HG03521 (cell line): ENCODE results near the gene KCNH6.

Experiments
- ATAC-seq: cut with Tn5 transposase; IDR thresholded peaks from one replicate; pipeline ENCODE4 v1.9.1; 2021; ENCODE audit warnings: mild to moderate bottlenecking, moderate library complexity; ENCODE audit not compliant: unreplicated experiment

KCNH6 gene

DNA sequence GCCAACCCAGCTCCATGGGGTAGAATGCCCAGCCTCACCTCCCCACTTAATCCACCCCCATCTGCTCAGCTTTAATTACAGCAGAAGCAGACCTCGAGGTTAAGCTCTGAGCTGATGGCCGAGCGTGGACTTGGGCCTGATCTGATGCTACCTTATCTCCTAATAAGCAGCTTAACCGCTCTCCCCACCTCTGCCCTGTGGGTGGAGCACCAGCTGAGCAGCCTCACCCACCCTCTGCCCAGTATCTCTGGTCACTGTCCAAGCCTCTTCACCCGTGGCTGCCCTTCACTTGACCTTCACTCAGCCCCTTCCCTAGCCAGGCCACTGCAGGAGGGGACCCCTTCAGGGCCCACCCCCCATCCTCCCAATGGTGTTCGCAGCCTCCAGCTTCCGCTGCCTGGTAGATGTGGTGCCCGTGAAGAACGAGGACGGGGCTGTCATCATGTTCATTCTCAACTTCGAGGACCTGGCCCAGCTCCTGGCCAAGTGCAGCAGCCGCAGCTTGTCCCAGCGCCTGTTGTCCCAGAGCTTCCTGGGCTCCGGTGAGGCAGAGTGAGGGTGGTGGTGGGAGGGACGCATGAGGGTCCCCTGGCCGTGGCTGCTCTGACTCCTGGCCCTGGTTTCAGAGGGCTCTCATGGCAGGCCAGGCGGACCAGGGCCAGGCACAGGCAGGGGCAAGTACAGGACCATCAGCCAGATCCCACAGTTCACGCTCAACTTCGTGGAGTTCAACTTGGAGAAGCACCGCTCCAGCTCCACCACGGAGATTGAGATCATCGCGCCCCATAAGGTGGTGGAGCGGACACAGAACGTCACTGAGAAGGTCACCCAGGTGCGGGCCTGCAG lies 6.8 kb downstream of the KCNH6 start:
- ATAC-seq, result no peak

DNA sequence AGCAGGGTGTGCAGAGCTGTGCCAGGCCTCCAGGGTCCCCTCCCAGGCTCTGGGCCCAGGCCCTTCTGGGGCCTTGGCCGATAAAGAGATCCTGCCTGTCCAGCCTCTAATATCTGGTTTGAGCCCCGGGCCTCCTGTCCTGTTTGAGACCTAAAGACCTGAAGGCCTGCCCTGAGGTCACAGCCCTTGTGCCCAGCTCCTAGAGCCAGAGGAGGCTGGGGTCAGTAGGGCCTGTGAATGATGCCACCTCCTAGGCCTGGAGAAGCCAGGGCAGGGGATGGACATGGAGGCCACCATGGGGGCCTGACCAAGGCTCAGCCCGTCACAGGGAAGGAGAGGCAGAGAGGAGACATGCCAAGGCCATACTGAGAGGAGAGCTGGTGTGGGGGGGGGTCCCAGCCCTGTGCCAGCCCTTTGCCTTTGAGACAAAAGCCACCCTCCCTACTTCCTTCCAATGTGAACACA lies 7.4 kb downstream of the KCNH6 start:
- no peak for ATAC-seq

DNA sequence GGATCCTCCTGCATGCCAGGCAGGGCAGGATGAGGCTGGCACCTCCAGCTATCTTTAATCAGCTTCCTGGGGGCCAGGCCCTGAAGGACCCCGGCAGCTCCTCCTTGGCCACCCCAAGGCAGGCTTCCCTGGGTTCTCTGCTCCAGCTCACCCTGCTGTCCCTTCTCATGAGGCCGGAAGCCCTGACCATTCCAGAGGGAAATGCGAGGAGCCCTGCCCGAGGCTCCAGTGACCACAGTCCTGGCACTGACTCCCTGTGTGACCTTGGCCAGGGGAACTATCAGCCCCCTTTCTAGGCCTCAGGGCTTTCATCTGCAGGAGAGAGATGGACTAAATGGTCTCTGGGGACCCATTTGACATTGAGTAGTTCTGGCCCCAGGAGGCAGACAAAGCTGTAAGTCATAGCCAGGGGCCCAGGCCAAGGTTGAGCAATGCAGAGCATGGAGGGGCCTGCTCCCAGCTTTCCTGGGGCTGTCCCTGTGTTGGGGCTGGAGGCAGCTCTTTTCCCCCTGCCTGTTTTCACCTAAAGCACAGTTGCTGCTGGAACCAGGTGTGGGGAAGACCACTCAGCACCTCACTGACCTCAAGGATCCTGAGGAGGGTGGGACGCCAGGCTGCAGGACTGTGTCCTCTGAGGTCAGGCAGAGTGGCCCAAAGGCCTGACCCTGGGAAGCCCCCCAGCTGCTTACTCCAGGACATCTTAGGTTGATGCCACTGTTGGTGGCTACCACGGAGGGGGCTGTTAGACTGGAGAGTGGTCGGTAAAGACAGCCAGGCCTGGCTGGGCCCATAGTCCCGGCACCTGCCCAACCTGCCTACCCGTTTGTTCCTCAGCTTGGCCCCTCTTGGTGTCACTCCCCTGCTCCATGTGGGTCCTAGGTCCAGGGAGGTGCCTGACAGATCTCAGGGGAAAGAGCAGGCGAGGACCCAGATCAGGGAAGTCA lies 8.1 kb downstream of the KCNH6 start:
- ATAC-seq, result no peak

DNA sequence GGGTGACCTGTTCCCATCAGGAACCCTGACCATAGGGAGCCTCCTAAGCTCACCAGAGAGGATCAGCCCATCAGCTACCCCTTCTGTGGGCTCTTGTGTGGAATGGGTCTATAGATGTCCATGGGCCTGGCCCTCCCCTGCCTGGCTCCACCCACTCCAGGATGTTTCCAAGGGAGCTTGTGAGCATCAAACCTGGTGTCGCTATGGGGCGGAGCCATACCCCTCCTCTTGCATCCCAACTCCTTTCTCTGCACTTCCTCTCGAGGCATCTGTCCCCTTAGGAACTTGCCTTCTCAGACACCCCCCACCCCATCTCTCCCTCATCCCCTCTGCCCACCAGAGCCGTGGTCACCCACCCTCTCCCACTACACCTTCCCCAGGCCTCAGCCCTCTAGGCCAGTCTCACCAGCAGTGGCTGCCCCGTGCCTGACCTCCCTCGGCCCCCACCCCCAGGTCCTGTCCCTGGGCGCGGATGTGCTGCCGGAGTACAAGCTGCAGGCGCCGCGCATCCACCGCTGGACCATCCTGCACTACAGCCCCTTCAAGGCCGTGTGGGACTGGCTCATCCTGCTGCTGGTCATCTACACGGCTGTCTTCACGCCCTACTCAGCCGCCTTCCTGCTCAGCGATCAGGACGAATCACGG lies 10.4 kb downstream of the KCNH6 start:
- ATAC-seq, result no peak

DNA sequence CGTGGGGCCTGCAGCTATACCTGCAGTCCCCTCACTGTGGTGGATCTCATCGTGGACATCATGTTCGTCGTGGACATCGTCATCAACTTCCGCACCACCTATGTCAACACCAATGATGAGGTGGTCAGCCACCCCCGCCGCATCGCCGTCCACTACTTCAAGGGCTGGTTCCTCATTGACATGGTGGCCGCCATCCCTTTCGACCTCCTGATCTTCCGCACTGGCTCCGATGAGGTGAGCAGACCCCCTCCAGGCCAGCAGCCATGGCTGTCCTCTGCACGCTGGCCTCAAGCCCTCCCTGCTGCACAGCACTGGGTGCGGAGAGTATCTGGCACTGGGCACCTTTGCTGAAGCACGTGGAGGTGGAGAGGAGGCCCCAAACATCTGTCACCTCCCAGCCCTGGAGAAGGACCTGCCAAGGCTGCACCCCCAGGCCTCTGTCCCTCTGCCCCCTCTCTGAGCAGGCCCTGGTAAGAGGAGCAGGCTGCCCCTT lies 11.0 kb downstream of the KCNH6 start:
- no peak for ATAC-seq

DNA sequence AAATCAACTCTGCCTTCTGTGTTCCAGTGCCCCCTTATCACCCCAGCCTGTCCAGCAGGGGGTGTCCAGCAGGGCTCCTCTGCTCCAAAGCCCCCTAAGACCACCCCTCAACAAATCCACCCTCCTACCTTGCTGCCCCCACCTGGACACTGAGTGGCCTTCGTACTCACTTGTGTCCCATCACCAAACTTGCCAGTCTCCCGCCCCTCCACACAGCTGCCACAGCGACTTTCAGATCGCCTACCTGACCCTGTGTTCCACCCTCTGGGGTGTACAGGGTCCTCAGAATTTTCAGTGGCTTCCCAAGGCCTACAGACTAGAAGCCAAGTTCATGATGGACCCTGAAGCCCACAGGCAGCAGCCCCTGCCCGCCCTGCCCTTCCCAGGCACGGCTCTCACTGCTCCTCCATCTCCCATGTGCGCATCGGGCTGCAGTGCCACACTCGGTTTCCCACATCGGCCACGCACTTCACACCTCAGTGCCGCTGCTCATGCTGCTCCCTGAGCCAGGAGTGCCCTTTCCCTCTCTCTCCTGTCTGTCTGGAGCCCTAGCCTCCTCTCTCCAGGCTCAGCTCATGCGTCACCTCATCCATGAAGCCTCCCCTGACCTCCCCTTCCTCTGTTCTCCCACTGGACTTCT lies 11.8 kb downstream of the KCNH6 start:
- ATAC-seq, result no peak

DNA sequence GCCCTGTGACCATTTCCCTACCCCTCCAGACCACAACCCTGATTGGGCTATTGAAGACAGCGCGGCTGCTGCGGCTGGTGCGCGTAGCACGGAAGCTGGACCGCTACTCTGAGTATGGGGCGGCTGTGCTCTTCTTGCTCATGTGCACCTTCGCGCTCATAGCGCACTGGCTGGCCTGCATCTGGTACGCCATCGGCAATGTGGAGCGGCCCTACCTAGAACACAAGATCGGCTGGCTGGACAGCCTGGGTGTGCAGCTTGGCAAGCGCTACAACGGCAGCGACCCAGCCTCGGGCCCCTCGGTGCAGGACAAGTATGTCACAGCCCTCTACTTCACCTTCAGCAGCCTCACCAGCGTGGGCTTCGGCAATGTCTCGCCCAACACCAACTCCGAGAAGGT lies 12.5 kb downstream of the KCNH6 start:
- no peak for ATAC-seq

DNA sequence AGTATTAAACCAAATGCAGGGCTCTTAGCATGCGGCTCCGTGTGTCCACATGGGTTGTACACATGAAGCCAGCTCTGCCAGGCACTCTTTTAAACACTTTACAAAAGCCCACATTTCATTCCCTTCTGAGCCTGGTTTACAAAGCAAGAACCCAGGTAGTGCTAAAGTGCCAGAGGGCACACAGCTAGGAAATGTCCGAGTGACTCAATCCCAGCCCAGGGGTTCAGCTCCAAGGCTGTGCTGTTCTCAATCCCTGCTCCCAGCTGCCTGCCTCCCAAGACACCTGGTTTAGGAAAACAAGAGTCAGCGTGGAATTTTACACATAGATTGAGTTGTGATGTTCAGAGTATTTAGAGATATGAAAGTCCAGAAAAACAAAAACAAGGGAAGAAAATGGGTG lies 13.8 kb downstream of the KCNH6 start:
- ATAC-seq, result no peak

DNA sequence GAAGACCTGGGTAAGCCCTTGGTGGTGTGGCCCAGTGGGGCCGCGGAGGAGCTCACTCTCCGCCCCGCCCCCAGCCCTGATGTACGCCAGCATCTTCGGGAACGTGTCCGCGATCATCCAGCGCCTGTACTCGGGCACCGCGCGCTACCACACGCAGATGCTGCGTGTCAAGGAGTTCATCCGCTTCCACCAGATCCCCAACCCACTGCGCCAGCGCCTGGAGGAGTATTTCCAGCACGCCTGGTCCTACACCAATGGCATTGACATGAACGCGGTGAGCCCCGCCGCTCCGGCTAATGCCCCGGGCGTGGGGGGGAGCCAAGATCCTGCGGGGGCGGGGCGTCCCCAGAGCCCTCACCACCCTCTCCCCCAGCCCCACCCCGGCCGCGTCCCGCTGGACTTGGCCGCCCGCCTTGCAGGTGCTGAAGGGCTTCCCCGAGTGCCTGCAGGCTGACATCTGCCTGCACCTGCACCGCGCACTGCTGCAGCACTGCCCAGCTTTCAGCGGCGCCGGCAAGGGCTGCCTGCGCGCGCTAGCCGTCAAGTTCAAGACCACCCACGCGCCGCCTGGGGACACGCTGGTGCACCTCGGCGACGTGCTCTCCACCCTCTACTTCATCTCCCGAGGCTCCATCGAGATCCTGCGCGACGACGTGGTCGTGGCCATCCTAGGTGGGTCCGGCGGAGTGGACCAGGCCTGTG lies 15.0 kb downstream of the KCNH6 start:
- ATAC-seq, result no peak

DNA sequence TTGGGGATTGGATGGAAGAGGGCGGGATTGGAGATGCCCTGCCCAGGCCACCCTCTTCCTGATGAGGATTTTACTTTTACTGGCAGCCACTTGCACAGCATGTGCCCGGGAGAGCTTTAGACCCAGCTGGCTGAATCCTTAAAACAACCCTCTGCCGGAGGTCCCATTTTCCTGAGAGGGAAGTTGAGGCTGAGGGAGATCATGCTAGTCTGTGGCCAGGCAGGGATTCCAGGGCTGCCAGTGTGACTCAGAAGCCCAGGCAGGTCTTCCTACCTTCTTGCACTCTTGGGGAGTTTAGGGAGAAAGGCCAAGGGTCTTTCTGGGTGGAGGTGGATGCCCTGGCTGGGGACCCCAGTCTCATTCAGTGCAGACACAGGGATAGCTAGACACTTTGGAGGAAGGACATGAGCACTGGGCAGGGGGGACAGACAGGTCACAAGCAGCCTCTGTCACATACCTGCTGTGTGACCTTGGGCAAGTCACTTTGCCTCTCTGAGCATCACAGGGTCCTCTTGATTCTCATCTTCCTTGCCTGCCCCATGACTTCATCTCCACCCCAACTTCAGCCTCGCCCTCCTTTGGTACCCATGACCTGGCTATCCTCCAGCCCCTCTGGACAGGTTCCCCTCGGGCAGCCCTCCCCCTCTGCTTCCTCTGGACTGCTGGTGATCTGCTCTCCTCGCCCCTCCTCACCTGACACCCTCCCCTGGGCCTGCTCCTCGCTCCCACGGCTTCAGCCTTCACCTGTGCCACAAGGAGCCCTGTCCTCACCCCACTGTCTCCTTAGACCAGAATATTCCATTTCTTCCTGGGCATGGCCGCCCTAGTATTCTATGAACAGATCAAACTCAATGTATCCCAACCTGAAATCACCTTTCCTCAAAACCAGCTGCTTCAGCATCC lies 15.8 kb downstream of the KCNH6 start:
- no peak for ATAC-seq

DNA sequence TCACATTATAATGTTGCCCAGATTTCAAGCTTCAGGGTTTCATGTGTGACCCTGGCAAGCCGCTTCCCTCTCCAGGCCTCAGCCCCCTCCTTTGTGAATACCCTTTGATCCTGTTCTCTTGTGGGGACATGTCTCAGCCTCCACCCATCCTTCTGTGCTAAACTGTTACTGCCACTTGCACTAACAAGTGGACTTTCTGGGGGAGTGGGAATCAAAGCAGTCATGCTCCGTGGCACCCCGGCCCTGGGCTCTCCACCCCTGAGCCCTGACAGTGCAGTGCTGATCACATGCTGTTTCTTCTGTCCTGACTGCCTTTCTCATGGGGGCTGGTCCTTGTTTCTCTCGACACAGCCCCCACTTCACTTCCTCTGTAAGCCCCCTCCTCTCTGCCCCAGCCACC lies 17.4 kb downstream of the KCNH6 start:
- ATAC-seq, result no peak

DNA sequence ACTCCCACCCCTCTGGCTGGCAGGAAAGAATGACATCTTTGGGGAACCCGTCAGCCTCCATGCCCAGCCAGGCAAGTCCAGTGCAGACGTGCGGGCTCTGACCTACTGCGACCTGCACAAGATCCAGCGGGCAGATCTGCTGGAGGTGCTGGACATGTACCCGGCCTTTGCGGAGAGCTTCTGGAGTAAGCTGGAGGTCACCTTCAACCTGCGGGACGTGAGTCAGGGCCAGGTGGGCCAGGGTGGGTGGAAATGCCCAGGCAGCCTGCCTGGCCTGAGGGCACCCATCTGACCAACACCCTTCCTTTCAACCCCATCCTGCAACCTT lies 19.0 kb downstream of the KCNH6 start:
- ATAC-seq, result no peak

DNA sequence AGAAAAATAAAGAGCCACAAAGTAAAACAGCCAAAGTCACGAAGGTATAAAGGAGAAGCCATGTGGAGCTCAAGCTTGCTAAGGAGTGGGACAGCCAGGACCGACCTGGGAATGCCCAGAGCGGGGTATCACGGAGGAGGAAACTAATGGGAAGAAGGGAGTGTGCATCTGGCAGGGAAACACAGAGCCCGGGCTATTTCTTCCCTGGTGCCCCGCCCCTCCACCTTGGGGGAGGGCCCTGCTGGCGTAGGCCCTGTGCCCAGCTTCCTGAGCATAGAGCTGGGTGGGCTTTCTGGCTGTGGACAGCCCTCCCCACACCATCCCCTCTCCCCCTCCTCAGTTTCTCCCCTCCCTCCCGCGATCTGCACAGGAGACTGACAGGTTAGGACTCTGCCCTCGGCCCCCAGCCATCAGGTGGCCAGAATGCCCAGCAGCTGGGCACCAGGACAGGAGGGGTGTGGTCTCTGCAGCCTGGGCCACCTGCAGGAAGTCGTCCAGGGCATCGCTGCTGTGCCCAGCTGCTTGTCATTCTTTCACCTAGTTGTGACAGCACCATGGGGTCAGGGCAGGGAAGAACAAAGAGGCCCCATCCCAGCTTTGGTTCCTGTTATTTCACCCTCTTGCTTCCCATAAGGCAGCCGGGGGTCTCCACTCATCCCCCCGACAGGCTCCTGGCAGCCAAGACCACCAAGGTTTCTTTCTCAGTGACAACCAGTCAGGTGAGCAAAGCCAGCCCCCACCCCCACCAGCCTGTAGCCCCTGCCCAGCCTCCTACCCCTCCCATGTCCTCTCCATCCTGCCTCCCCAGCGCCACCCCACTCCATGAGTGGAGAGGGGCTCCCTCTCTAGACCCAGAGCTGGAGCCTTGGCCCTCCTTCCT lies 20.0 kb downstream of the KCNH6 start:
- no peak for ATAC-seq

DNA sequence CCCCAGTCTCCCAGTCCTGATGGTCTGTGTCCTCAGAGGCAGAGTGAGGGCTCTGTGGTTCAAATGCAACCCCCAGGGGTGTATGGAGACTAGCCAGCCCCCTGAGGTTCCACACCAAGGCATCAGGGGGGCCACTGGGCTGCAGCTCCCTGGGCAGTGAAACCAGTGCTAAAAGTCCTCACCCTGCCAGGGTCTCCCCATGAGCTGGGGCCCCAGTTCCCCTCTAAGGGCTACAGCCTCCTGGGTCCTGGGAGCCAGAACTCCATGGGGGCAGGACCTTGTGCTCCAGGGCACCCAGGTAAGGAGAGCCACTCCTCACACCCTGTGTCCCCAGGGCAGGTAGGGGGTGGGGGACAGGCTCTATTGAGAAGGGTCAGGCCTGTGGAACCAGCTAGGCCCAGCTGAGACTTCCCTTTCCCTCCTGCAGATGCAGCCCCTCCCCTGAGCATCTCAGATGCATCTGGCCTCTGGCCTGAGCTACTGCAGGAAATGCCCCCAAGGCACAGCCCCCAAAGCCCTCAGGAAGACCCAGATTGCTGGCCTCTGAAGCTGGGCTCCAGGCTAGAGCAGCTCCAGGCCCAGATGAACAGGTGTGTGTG lies 20.8 kb downstream of the KCNH6 start:
- no peak for ATAC-seq

DNA sequence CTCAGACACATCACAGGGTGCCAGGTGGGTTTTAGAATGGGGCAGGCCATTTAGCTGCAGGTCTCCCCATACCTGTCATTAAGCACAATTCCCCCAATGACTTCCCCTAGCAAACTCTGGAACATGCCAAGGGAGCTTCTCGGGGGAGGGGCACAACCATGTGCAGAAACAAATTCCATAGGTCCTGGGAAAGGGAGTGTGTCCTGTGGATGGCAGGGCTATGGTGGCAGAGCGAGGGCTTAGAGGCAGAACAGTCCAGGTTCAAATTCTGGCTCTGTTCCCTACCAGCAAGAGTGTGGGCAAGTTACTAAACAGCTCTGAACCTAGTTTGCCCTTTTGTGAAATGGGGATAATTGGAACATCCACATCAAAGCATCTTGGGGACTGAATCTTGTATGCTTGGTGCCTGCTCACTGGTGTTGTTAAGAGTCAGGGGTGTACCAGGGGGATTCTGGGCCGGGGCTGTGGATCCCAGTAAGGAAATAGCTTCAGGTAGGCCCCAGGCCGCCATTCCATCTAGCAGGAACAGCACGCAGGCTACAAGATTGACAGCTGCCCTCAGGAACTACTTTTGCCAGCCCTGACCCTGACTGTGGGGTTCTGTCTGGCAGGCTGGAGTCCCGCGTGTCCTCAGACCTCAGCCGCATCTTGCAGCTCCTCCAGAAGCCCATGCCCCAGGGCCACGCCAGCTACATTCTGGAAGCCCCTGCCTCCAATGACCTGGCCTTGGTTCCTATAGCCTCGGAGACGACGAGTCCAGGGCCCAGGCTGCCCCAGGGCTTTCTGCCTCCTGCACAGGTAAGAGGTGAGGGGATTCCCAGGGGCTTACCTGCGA lies 21.5 kb downstream of the KCNH6 start:
- ATAC-seq, result no peak

DNA sequence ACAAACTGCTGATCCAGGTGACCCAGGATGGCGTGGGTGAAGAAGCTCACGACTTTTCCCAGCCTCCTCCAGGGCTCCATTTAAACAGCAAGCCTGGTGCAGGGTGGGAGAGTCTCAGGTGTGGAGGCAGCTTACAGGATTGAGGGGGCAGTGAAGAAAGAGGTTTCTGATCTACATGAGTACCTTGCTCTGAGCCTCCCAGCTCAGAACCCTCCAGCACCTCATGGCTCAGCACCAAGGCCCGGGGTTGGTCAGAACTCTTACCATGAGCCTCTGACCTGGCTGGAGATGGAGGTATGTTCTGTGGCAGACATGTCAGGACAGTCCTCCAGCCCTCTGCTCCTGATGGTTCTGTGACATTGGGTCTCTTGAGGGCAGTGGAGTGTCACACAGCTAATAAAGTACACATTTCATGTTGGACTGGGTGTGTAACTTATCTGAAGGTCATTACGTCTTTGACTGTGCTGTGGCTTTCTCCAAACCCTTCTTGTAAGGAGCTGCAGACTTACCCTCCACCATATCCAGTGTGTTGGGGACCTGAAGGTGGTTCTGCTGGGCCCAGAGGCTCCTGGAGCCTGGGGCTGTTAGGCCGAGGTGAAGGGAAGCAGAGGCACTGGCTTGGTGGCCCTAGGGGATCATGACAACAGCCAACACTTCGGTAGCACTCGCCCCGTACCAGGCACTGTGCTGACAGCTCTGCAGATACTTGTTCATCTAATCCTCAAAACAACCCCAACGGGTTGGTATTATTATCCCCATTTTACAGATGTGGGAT lies 23.3 kb downstream of the KCNH6 start:
- ATAC-seq, result no peak
